ENCODE measurements around the gene ACSL3.

The ACSL3 gene

GRCh38 chr2:222878301-222878876 is 17.6 kb downstream of the ACSL3 start:
- POLR2A ChIA-PET (ENCODE audit: low non-redundant PET) = no interaction called here
- no peak overlapping the region for H3K27ac ChIP-seq
- CTCF ChIA-PET = interaction anchor here (0.9 kb wide), 1 partner anchor 25 kb away, joined by 4 read pairs; no protein-coding TSS in a partner anchor
- no peak for TF ChIP-seq CTCF (conservative IDR thresholded peaks at IDR 0.05; ENCODE audit: low read depth)
- no peak for DNase-seq (ENCODE audit: low spot score)

- TF ChIP-seq CTCF (conservative IDR thresholded peaks at IDR 0.05; ENCODE audit: low read depth) = no peak
- ChIA-PET POLR2A (ENCODE audit: low non-redundant PET) (no interaction called here), CTCF (no interaction called here)
- peak overlapping the region; percentile 71 for H3K27ac ChIP-seq
- peak; percentile 84 for DNase-seq (ENCODE audit: low spot score)
Observed at GRCh38 chr2:222878877-222879603, 18.2 kb downstream of the ACSL3 start.

GRCh38 chr2:222879604-222879933 is 18.7 kb downstream of the ACSL3 start:
- CTCF ChIA-PET = interaction anchor here (0.7 kb wide), 1 partner anchor 35 kb away, joined by 3 read pairs; no protein-coding TSS in a partner anchor

GRCh38 chr2:222882484-222882928 is 21.7 kb downstream of the ACSL3 start:
- TF ChIP-seq CTCF (conservative IDR thresholded peaks at IDR 0.05; ENCODE audit: low read depth) = no peak
- CTCF ChIA-PET = interaction anchor here (0.6 to 1.6 kb wide), 3 partner anchors 21 to 192 kb away, joined by 3 to 7 read pairs (median 3); no protein-coding TSS in a partner anchor
- POLR2A ChIA-PET (ENCODE audit: low non-redundant PET) = no interaction called here

More at GRCh38 chr2:222879604-222879933, 18.7 kb downstream of the ACSL3 start:
- POLR2A ChIA-PET (ENCODE audit: low non-redundant PET) = no interaction called here
- TF ChIP-seq CTCF (conservative IDR thresholded peaks at IDR 0.05; ENCODE audit: low read depth) = no peak
- no peak for DNase-seq (ENCODE audit: low spot score)
- H3K27ac ChIP-seq = no peak overlapping the region

GRCh38 chr2:222883420-222883819 is 22.6 kb downstream of the ACSL3 start:
- ChIA-PET CTCF (interaction anchor here (0.7 kb wide), 2 partner anchors 14 to 807 kb away, joined by 3 to 5 read pairs; no protein-coding TSS in a partner anchor), POLR2A (ENCODE audit: low non-redundant PET) (no interaction called here)
- no peak for TF ChIP-seq CTCF (conservative IDR thresholded peaks at IDR 0.05; ENCODE audit: low read depth)
- H3K27ac ChIP-seq = peak overlapping the region; percentile 49; the same call in 1 of the 2 replicates
- DNase-seq (ENCODE audit: low spot score) = no peak

More at GRCh38 chr2:222882484-222882928, 21.7 kb downstream of the ACSL3 start:
- no peak for DNase-seq (ENCODE audit: low spot score)
- H3K27ac ChIP-seq = peak overlapping the region; percentile 49

- POLR2A ChIA-PET (ENCODE audit: low non-redundant PET) = no interaction called here
- CTCF ChIA-PET = interaction anchor here (0.7 kb wide), 2 partner anchors 14 to 176 kb away, joined by 3 to 4 read pairs; no protein-coding TSS in a partner anchor
Observed at GRCh38 chr2:222884114-222884771, 23.4 kb downstream of the ACSL3 start.

More at GRCh38 chr2:222884114-222884771, 23.4 kb downstream of the ACSL3 start:
- no peak for DNase-seq (ENCODE audit: low spot score)
- TF ChIP-seq CTCF (conservative IDR thresholded peaks at IDR 0.05; ENCODE audit: low read depth) = no peak
- H3K27ac ChIP-seq = no peak overlapping the region

All from RWPE1 (cell line).